H9 (cell line): ENCODE data around the gene NYAP2. TPM values are rescaled to one million over a fixed set of nuclear protein-coding genes. Genes with fewer than 3 reads are reported as not detected.
A peak's percentile ranks its signal among the peaks of the same experiment; 100 is the strongest.

ENCODE experiments used
- DNase-seq: peaks from one replicate; pipeline ENCODE4 v3.0.0-alpha.2; 2017
- H2AFZ ChIP-seq: one replicate; pipeline ENCODE4 v1.6.1; 2013; ENCODE audit warnings: mild to moderate bottlenecking, low read length, control low read depth, moderate library complexity
- H2AK5ac ChIP-seq: 2 replicates; pipeline ENCODE4 v1.6.1; 2013; ENCODE audit warnings: low read length, control low read depth, mixed read lengths; ENCODE audit not compliant: insufficient read length
- H2BK120ac ChIP-seq: one replicate; pipeline ENCODE4 v1.6.1; 2013; ENCODE audit warnings: low read depth, mild to moderate bottlenecking, low read length, control low read depth, inconsistent platforms; ENCODE audit not compliant: poor library complexity, severe bottlenecking
- H2BK12ac ChIP-seq: 2 replicates; pipeline ENCODE4 v1.6.1; 2013; ENCODE audit warnings: low read length, control low read depth, mixed read lengths, low read depth; ENCODE audit not compliant: insufficient read length
- H2BK15ac ChIP-seq: 2 replicates; pipeline ENCODE4 v1.6.1; 2013; ENCODE audit warnings: low read depth, low read length, control low read depth
- H2BK20ac ChIP-seq: one replicate; pipeline ENCODE4 v1.6.1; 2013; ENCODE audit warnings: low read depth, mild to moderate bottlenecking, low read length, control low read depth, inconsistent platforms; ENCODE audit not compliant: poor library complexity, severe bottlenecking
- H2BK5ac ChIP-seq: 2 replicates; pipeline ENCODE4 v1.6.1; 2013; ENCODE audit warnings: low read length, control low read depth, mixed read lengths; ENCODE audit not compliant: insufficient read length
- H3K14ac ChIP-seq: 2 replicates; pipeline ENCODE4 v1.6.1; 2013; ENCODE audit warnings: low read length, control low read depth; ENCODE audit not compliant: insufficient read depth
- H3K18ac ChIP-seq: 2 replicates; pipeline ENCODE4 v1.6.1; 2013; ENCODE audit warnings: low read depth, mild to moderate bottlenecking, mixed read lengths, low read length, control low read depth; ENCODE audit not compliant: insufficient read length
- H3K23ac ChIP-seq: 2 replicates; pipeline ENCODE4 v1.6.1; 2013; ENCODE audit warnings: low read length, control low read depth, mixed read lengths, low read depth; ENCODE audit not compliant: insufficient read length
- H3K23me2 ChIP-seq: 2 replicates; pipeline ENCODE4 v1.6.1; 2013; ENCODE audit warnings: low read depth, mild to moderate bottlenecking, mixed read lengths, low read length, control low read depth; ENCODE audit not compliant: insufficient read length, poor library complexity, severe bottlenecking
- H3K27ac ChIP-seq: 2 replicates; pipeline ENCODE4 v1.5.1; 2013; ENCODE audit warnings: low read length, control low read depth, mixed read lengths, low read depth; ENCODE audit not compliant: insufficient read length
- H3K27me3 ChIP-seq: 2 replicates; pipeline ENCODE4 v1.6.1; 2013; ENCODE audit warnings: low read length, control low read depth, inconsistent platforms; ENCODE audit not compliant: insufficient read depth
- H3K4ac ChIP-seq: 2 replicates; pipeline ENCODE4 v1.6.1; 2013; ENCODE audit warnings: low read depth, mild to moderate bottlenecking, control low read depth, inconsistent platforms, low read length, moderate library complexity
- H3K4me1 ChIP-seq: 2 replicates; pipeline ENCODE4 v1.6.1; 2013; ENCODE audit warnings: low read length, control low read depth, inconsistent platforms; ENCODE audit not compliant: insufficient read depth
- H3K4me2 ChIP-seq: 2 replicates; pipeline ENCODE4 v1.6.1; 2013; ENCODE audit warnings: low read length, control low read depth, mixed read lengths; ENCODE audit not compliant: insufficient read length, insufficient read depth
- H3K56ac ChIP-seq: 2 replicates; pipeline ENCODE4 v1.6.1; 2013; ENCODE audit warnings: low read depth, mild to moderate bottlenecking, mixed read lengths, low read length, control low read depth; ENCODE audit not compliant: insufficient read length
- H3K79me1 ChIP-seq: 2 replicates; pipeline ENCODE4 v1.6.1; 2013; ENCODE audit warnings: low read depth, mild to moderate bottlenecking, moderate library complexity, low read length, control low read depth, inconsistent platforms; ENCODE audit not compliant: insufficient read depth, poor library complexity, severe bottlenecking
- H3K79me2 ChIP-seq: 2 replicates; pipeline ENCODE4 v1.6.1; 2013; ENCODE audit warnings: low read length, control low read depth, inconsistent platforms; ENCODE audit not compliant: insufficient read depth
- H3K9ac ChIP-seq: 2 replicates; pipeline ENCODE4 v1.6.1; 2013; ENCODE audit warnings: low read length, control low read depth, mixed read lengths; ENCODE audit not compliant: insufficient read length; ENCODE audit errors: extremely low read depth
- H3K9me3 ChIP-seq: one replicate; pipeline ENCODE4 v1.6.1; 2013; ENCODE audit warnings: low read depth, low read length, inconsistent platforms; ENCODE audit not compliant: control insufficient read depth
- H3T11ph ChIP-seq: one replicate; pipeline ENCODE4 v1.6.1; 2013; ENCODE audit warnings: mild to moderate bottlenecking, low read length, control low read depth, inconsistent platforms
- H4K20me1 ChIP-seq: one replicate; pipeline ENCODE4 v1.6.1; 2013; ENCODE audit not compliant: control insufficient read depth, insufficient read length, insufficient read depth
- H4K5ac ChIP-seq: 2 replicates; pipeline ENCODE4 v1.6.1; 2013; ENCODE audit warnings: low read depth, mild to moderate bottlenecking, mixed read lengths, low read length, control low read depth; ENCODE audit not compliant: insufficient read length
- H4K8ac ChIP-seq: replicated peaks from 2 replicates; pipeline ENCODE4 v1.6.1; 2013; ENCODE audit warnings: low read length, control low read depth, mixed read lengths, low read depth; ENCODE audit not compliant: insufficient read length
- H4K91ac ChIP-seq: 2 replicates; pipeline ENCODE4 v1.6.1; 2013; ENCODE audit warnings: low read depth, mild to moderate bottlenecking, moderate library complexity, mixed read lengths, low read length, control low read depth; ENCODE audit not compliant: insufficient read length
- H3K27ac Mint-ChIP-seq, 3 experiments: 2 replicates in 2 of 3; 3 replicates in 1 of 3; pipeline ENCODE4 v1.8.0; 2020 to 2021; ENCODE audit warnings: mixed read lengths in 3 of 3, mild to moderate bottlenecking in 1 of 3, moderate library complexity in 1 of 3
- H3K27me3 Mint-ChIP-seq: 2 replicates; pipeline ENCODE4 v1.8.0; 2021; ENCODE audit warnings: low read depth, mild to moderate bottlenecking, moderate library complexity, mixed read lengths
- H3K36me3 Mint-ChIP-seq, 3 experiments: 2 replicates in 2 of 3; 3 replicates in 1 of 3; pipeline ENCODE4 v1.8.0; 2020 to 2021; ENCODE audit warnings: low read depth in 3 of 3, mixed read lengths in 3 of 3; ENCODE audit not compliant: insufficient read depth in 1 of 3
- H3K4me1 Mint-ChIP-seq, 2 experiments: 2 replicates each; pipeline ENCODE4 v1.8.0; 2020; ENCODE audit warnings: mixed read lengths in 2 of 2
- H3K4me3 Mint-ChIP-seq, 2 experiments: 2 replicates in 1 of 2; 3 replicates in 1 of 2; pipeline ENCODE4 v1.8.0; 2020 to 2021; ENCODE audit warnings: mild to moderate bottlenecking in 2 of 2, mixed read lengths in 2 of 2, moderate library complexity in 1 of 2
- H3K9me3 Mint-ChIP-seq, 2 experiments: 2 replicates in 1 of 2; 3 replicates in 1 of 2; pipeline ENCODE4 v1.8.0; 2020; ENCODE audit warnings: mild to moderate bottlenecking in 2 of 2, mixed read lengths in 2 of 2, moderate library complexity in 1 of 2
- CTCF ChIP-seq: fragments of 200-600 bp; sonication (generic); conservative IDR thresholded peaks from 3 replicates; pipeline ENCODE4 v1.8.0; 2021; ENCODE audit warnings: antibody characterized with exemption, mild to moderate bottlenecking
- WGBS: extraction: QIAGEN DNeasy Blood & Tissue Kit; methylation state at CpG from one replicate; pipeline ENCODE4 v1.1.7; 2013; ENCODE audit warnings: missing lambda C conversion rate, low lambda C conversion rate, mixed read lengths; ENCODE audit not compliant: insufficient read length; ENCODE audit errors: extremely low coverage; 5-methylcytosine and 5-hydroxymethylcytosine counted together
- total RNA-seq: library from RNA; stranded (reverse); gene quantifications from 2 replicates; pipeline ENCODE4 v1.2.1, GENCODE V29; 2021

The NYAP2 gene
- total RNA-seq, 1 experiment from 2014 or later, result not detected

DNA sequence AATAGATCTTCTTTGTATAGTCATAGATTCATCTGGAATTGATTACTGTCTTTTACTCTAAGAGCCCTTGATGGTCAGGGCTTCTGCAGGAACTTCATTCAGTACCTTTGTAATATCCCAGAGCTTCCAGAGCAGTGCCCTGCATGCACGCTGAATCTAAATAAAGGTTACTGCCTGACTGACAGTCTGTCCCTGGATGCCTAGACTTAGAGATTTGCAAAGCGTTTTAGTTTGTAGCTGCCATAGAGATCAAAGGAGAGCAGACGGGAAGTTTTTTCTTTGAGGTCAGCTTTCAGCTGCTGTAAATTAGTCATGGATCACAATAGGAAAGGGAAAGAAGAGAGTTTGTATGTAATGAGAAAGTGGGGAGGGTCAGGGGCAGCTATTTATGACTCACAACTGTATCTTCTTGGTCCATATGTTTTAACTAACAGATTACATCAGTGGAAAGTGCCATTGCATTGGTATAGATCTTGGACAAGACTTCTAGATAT lies 45.2 kb upstream of the NYAP2 start:
- Histone ChIP-seq H4K8ac (no peak overlapping the region), H2BK120ac (no peak overlapping the region), H4K5ac (no peak overlapping the region), H3K14ac (no peak overlapping the region), H3K9ac (no peak overlapping the region), H2BK5ac (no peak overlapping the region), H3K27me3 (no peaks in the 10 kb centered on the region), H3T11ph (no peak overlapping the region), H3K18ac (no peak overlapping the region), H3K4me1 (no peaks in the 10 kb centered on the region), H3K79me2 (no peaks in the 10 kb centered on the region), H4K91ac (no peak overlapping the region), H3K23me2 (no peaks in the 10 kb centered on the region), H3K79me1 (no peaks in the 10 kb centered on the region), H2AFZ (no peak overlapping the region), H3K9me3 (no peaks in the 10 kb centered on the region), H4K20me1 (no peaks in the 10 kb centered on the region), H3K23ac (no peak overlapping the region), H2BK20ac (no peak overlapping the region), H3K4ac (no peak overlapping the region), H3K56ac (no peak overlapping the region), H2AK5ac (no peak overlapping the region), H3K4me2 (no peak overlapping the region), H2BK15ac (no peak overlapping the region), H3K27ac (no peak overlapping the region), H2BK12ac (no peak overlapping the region)
- Mint-ChIP-seq H3K27ac (no peak overlapping the region), H3K4me3 (no peak overlapping the region), H3K9me3 (no peaks in the 10 kb centered on the region), H3K36me3 (no peaks in the 10 kb centered on the region), H3K27me3 (no peaks in the 10 kb centered on the region), H3K4me1 (peaks cover 3 to 4% of the 10 kb centered on the region in 2 experiments; a peak in 3 of 4 replicates)
- no CpG with 5 or more reads among the region's 3 CpGs for WGBS
- peak; percentile 23 for DNase-seq
- TF ChIP-seq CTCF, result no peak
